HEK293T (cell line): Measurements from ENCODE around the gene AQP2.

Experiments
- CTCF ChIA-PET: fragments of 350-600 bp; formaldehyde crosslinking; extraction: SDS; loops from one replicate; lab custom pipeline; 2021; ENCODE audit warnings: antibody characterized with exemption, inconsistent platforms; lab: Yijun Ruan, JAX
- POLR2A ChIA-PET: fragments of 350-600 bp; formaldehyde crosslinking; extraction: SDS; loops from one replicate; lab custom pipeline; 2020; ENCODE audit warnings: antibody characterized with exemption, inconsistent platforms; lab: Yijun Ruan, JAX
- DNase-seq: peaks from one replicate; pipeline ENCODE4 v3.0.0; 2012; ENCODE audit warnings: mixed read lengths; ENCODE audit errors: extremely low spot score
- ARNT ChIP-seq: fragments of 450-650 bp; IDR thresholded peaks from 2 replicates; pipeline ENCODE4 v1.6.1; 2017; ENCODE audit warnings: mild to moderate bottlenecking
- BHLHE40 ChIP-seq: fragments of 450-650 bp; IDR thresholded peaks from 2 replicates; pipeline ENCODE4 v1.6.1; 2016; ENCODE audit warnings: mild to moderate bottlenecking, moderate library complexity, borderline replicate concordance
- CTBP1 ChIP-seq: fragments of 450-650 bp; IDR thresholded peaks from 2 replicates; pipeline ENCODE4 v1.6.1; 2016; ENCODE audit warnings: borderline replicate concordance
- ELF4 ChIP-seq: fragments of 450-650 bp; IDR thresholded peaks from 2 replicates; pipeline ENCODE4 v1.6.1; 2017; ENCODE audit warnings: antibody characterized with exemption
- FOXA1 ChIP-seq: fragments of 450-650 bp; IDR thresholded peaks from 2 replicates; pipeline ENCODE4 v1.6.1; 2016; ENCODE audit warnings: mild to moderate bottlenecking
- FOXK2 ChIP-seq: fragments of 450-650 bp; IDR thresholded peaks from 2 replicates; pipeline ENCODE4 v1.6.1; 2016; ENCODE audit warnings: mild to moderate bottlenecking
- FOXM1 ChIP-seq: fragments of 450-650 bp; IDR thresholded peaks from 2 replicates; pipeline ENCODE4 v1.6.1; 2017; ENCODE audit warnings: mild to moderate bottlenecking, borderline replicate concordance
- HDGF ChIP-seq: fragments of 450-650 bp; IDR thresholded peaks from 2 replicates; pipeline ENCODE4 v1.6.1; 2017; ENCODE audit warnings: antibody characterized with exemption, borderline replicate concordance
- L3MBTL2 ChIP-seq: fragments of 450-650 bp; conservative IDR thresholded peaks from 2 replicates; pipeline ENCODE4 v1.6.1; 2016; ENCODE audit warnings: mild to moderate bottlenecking
- LEF1 ChIP-seq: fragments of 450-650 bp; IDR thresholded peaks from 2 replicates; pipeline ENCODE4 v1.6.1; 2017; ENCODE audit warnings: mild to moderate bottlenecking, borderline replicate concordance
- NFRKB ChIP-seq: fragments of 450-650 bp; IDR thresholded peaks from 2 replicates; pipeline ENCODE4 v1.6.1; 2016; ENCODE audit warnings: mild to moderate bottlenecking, moderate library complexity
- SP1 ChIP-seq: fragments of 450-650 bp; IDR thresholded peaks from 2 replicates; pipeline ENCODE4 v1.6.1; 2017
- SUZ12 ChIP-seq: fragments of 450-650 bp; IDR thresholded peaks from 2 replicates; pipeline ENCODE4 v1.6.1; 2016; ENCODE audit warnings: mild to moderate bottlenecking
- TARDBP ChIP-seq: fragments of 450-650 bp; IDR thresholded peaks from 2 replicates; pipeline ENCODE4 v1.6.1; 2016
- ZNF384 ChIP-seq: fragments of 450-650 bp; IDR thresholded peaks from 2 replicates; pipeline ENCODE4 v1.6.1; 2016
- TF ChIP-seq, protein P1 (sequence below): fragments of 450-650 bp; IDR thresholded peaks from 2 replicates; pipeline ENCODE4 v1.6.1; 2016

Gene AQP2

GRCh38 chr12:49917788-49918173 is 32.8 kb upstream of the AQP2 start:
- no peak for DNase-seq
- TF ChIP-seq HDGF (no peak), ZNF384 (no peak), SP1 (no peak), FOXA1 (no peak), BHLHE40 (no peak), ELF4 (no peak), CTBP1 (no peak), L3MBTL2 (no peak), LEF1 (no peak), FOXK2 (no peak)
- POLR2A ChIA-PET, result no interaction called here
- CTCF ChIA-PET, result interaction anchor here (0.6 to 0.9 kb wide), 3 partner anchors 22 to 61 kb away, joined by 3 to 7 read pairs (median 3); no protein-coding TSS in a partner anchor

- POLR2A ChIA-PET, result no interaction called here
- TF ChIP-seq BHLHE40 (no peak), L3MBTL2 (no peak), SUZ12 (no peak), ZNF384 (no peak), HDGF (no peak), FOXA1 (no peak), SP1 (no peak), NFRKB (no peak), FOXM1 (no peak), TARDBP (no peak), LEF1 (no peak), FOXK2 (no peak), ELF4 (no peak), ARNT (no peak), CTBP1 (no peak)
- TF ChIP-seq, protein P1, sequence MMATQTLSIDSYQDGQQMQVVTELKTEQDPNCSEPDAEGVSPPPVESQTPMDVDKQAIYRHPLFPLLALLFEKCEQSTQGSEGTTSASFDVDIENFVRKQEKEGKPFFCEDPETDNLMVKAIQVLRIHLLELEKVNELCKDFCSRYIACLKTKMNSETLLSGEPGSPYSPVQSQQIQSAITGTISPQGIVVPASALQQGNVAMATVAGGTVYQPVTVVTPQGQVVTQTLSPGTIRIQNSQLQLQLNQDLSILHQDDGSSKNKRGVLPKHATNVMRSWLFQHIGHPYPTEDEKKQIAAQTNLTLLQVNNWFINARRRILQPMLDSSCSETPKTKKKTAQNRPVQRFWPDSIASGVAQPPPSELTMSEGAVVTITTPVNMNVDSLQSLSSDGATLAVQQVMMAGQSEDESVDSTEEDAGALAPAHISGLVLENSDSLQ, result no peak
- CTCF ChIA-PET, result no interaction called here
- no peak for DNase-seq
These were observed 30.2 kb upstream of the AQP2 start for GRCh38 chr12:49920241-49920914.

DNA sequence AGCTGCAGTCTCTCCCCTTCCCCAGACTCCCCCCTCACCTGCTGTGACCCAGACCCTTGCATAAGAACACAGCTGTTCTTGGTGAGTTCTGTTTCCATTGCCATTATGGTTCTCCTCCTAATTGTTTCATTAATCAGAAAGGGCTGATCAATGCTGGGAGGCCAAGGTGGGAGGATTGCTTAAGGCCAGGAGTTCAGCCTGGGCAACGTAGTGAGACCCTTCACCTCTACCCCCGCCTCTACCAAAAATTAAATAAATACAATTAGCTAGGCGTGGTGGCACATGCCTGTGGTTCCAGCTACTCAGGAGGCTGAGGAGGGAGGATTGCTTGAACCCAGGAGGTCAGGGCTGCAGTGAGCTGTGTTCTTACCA is 29.6 kb upstream of the AQP2 start:
- CTCF ChIA-PET, result no interaction called here
- TF ChIP-seq FOXM1 (no peak), TARDBP (no peak), BHLHE40 (no peak), ARNT (no peak), SP1 (no peak), ZNF384 (no peak), FOXK2 (no peak), SUZ12 (no peak), HDGF (no peak), FOXA1 (no peak), L3MBTL2 (no peak), NFRKB (no peak), CTBP1 (no peak)
- TF ChIP-seq, protein P1, result no peak
- POLR2A ChIA-PET, result no interaction called here

DNA sequence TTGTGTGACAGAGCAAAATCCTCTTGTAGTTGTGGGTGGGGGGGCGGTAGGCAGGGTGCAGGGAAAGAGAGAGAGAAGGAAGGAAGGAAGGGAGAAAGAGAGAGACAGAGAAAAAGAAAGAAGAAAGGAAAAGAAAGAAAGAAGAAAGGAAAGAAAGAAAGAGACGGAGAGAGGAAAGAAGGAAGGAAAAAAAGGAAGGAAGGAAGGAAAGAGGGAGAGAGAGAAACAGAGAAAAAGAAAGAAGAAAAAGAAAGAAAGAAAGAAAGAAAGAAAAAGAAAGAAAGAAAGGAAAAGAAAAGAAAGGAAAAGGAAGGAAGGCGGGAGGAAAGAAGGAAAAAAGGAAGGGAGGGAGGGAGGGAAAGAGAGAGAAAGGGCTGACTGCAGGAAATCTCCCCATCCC is 29.2 kb upstream of the AQP2 start:
- no peak for DNase-seq
- TF ChIP-seq FOXA1 (no peak), NFRKB (no peak), LEF1 (no peak), SUZ12 (no peak), ZNF384 (no peak), HDGF (no peak), SP1 (no peak), ARNT (no peak), FOXK2 (no peak), FOXM1 (no peak)
- CTCF ChIA-PET, result no interaction called here
- POLR2A ChIA-PET, result no interaction called here

More for the DNA sequence above, 29.6 kb upstream of the AQP2 start:
- DNase-seq, result no peak

GRCh38 chr12:49921936-49922335 is 28.6 kb upstream of the AQP2 start:
- ChIA-PET POLR2A (no interaction called here), CTCF (interaction anchor here (0.6 to 0.7 kb wide), 2 partner anchors 24 to 45 kb away, joined by 3 read pairs; no protein-coding TSS in a partner anchor)
- DNase-seq, result no peak
- TF ChIP-seq ARNT (no peak), FOXM1 (no peak), FOXK2 (no peak), ELF4 (no peak), L3MBTL2 (no peak), BHLHE40 (no peak), SP1 (no peak), CTBP1 (no peak), FOXA1 (no peak), ZNF384 (no peak), TARDBP (no peak), LEF1 (no peak), NFRKB (no peak), HDGF (no peak)
- TF ChIP-seq, protein P1, result no peak

- TF ChIP-seq BHLHE40 (no peak), FOXA1 (no peak), ELF4 (no peak), SP1 (no peak), L3MBTL2 (no peak), NFRKB (no peak), ARNT (no peak), ZNF384 (no peak), FOXK2 (no peak), TARDBP (no peak), FOXM1 (no peak), HDGF (no peak), SUZ12 (no peak), CTBP1 (no peak), LEF1 (no peak)
- TF ChIP-seq, protein P1, result no peak
- CTCF ChIA-PET, result interaction anchor here (0.6 to 0.7 kb wide), 2 partner anchors 23 to 44 kb away, joined by 3 read pairs; no protein-coding TSS in a partner anchor
- no peak for DNase-seq
- POLR2A ChIA-PET, result no interaction called here
These were observed 28.0 kb upstream of the AQP2 start for GRCh38 chr12:49922349-49923034.
